Right ventricle myocardium superior (tissue), 1 donor: ENCODE measurements around the gene CD59. TPM values are rescaled to one million over a fixed set of nuclear protein-coding genes. Genes with fewer than 3 reads are reported as not detected.
"Not testable (repeated sequence)": the region's sequence is repeated elsewhere in the genome, so short reads cannot be mapped to it uniquely, and the experiment has no call there.

Source experiments
- ATAC-seq: fragments of 200-7000 bp; cut with Tn5 transposase; one replicate; pipeline ENCODE4 v1.9.1; 2020; ENCODE audit warnings: mild to moderate bottlenecking; ENCODE audit not compliant: poor library complexity
- DNase-seq: peaks from one replicate; pipeline ENCODE4 v3.0.0-alpha.2; 2020
- intact Hi-C: fragments of 100-400 bp; cut with DNase I; formaldehyde crosslinking; loops from one replicate; pipeline ENCODE4 v1.11.2; 2022
- total RNA-seq: library from RNA; stranded (reverse); fragmentation: NEBNext Ultra II Directional; extraction: Animal tissue kit (Norgen Biotek cat#: 25700); gene quantifications from one replicate; pipeline ENCODE4 v1.2.1, GENCODE V29; 2021
- donor health status: DM: no; HTN: yes; CAD: no; lungs with severe emphysema.

CD59 gene
- total RNA-seq, 1 donor from 2014 or later = 713 TPM

- ATAC-seq = no peak
- intact Hi-C loops = loop anchor here (2.0 to 5.0 kb wide), 2 partner anchors 146 to 325 kb away; no protein-coding TSS in a partner anchor
- DNase-seq = no peak
Observed at GRCh38 chr11:33687733-33688479, 48.3 kb downstream of the CD59 start.

GRCh38 chr11:33685082-33685481 is 51.1 kb downstream of the CD59 start:
- no peak for DNase-seq
- ATAC-seq = no peak
- intact Hi-C loops = loop anchor here (5.0 kb wide), 1 partner anchor 143 kb away; no protein-coding TSS in a partner anchor

- intact Hi-C loops = no loop called here
- ATAC-seq = no peak
- no peak for DNase-seq
Observed at GRCh38 chr11:33684003-33684706, 52.1 kb downstream of the CD59 start.

- ATAC-seq (no peak), DNase-seq (no peak)
- intact Hi-C loops = no loop called here
Observed at GRCh38 chr11:33682446-33682845, 53.8 kb downstream of the CD59 start.

- DNase-seq = no peak
- intact Hi-C loops = no loop called here
- no peak for ATAC-seq
Observed at GRCh38 chr11:33682019-33682418, 54.2 kb downstream of the CD59 start.

- ATAC-seq, intact Hi-C loops, DNase-seq: not testable (repeated sequence)
Observed at GRCh38 chr11:33678616-33679015, 57.6 kb downstream of the CD59 start.

GRCh38 chr11:33674035-33674814 is 62.0 kb downstream of the CD59 start:
- intact Hi-C loops = loop anchor here (5.0 kb wide), 1 partner anchor 307 kb away; no protein-coding TSS in a partner anchor
- ATAC-seq (no peak), DNase-seq (no peak)

GRCh38 chr11:33672273-33672672 is 64.0 kb downstream of the CD59 start:
- intact Hi-C loops = loop anchor here (5.0 kb wide), 1 partner anchor 305 kb away; no protein-coding TSS in a partner anchor
- ATAC-seq = no peak
- DNase-seq = no peak

GRCh38 chr11:33670250-33671011 is 65.8 kb downstream of the CD59 start:
- no peak for DNase-seq
- no peak for ATAC-seq
- intact Hi-C loops = loop anchor here (5.0 kb wide), 1 partner anchor 303 kb away; no protein-coding TSS in a partner anchor

GRCh38 chr11:33669598-33670249 is 66.5 kb downstream of the CD59 start:
- intact Hi-C loops = loop anchor here (5.0 kb wide), 1 partner anchor 302 kb away; no protein-coding TSS in a partner anchor
- no peak for ATAC-seq
- no peak for DNase-seq

GRCh38 chr11:33668951-33669596 is 67.1 kb downstream of the CD59 start:
- ATAC-seq = no peak
- DNase-seq = no peak

GRCh38 chr11:33668468-33668825 is 67.8 kb downstream of the CD59 start:
- DNase-seq (no peak), ATAC-seq (no peak)
- intact Hi-C loops = no loop called here

More at GRCh38 chr11:33668951-33669596, 67.1 kb downstream of the CD59 start:
- intact Hi-C loops = no loop called here

GRCh38 chr11:33667819-33668467 is 68.3 kb downstream of the CD59 start:
- DNase-seq (no peak), ATAC-seq (no peak)
- intact Hi-C loops = no loop called here

GRCh38 chr11:33665350-33666106 is 70.7 kb downstream of the CD59 start:
- ATAC-seq (no peak), DNase-seq (no peak)
- intact Hi-C loops = no loop called here

- DNase-seq (no peak), ATAC-seq (no peak)
- intact Hi-C loops = no loop called here
Observed at GRCh38 chr11:33664827-33665226, 71.4 kb downstream of the CD59 start.

GRCh38 chr11:33664166-33664565 is 72.1 kb downstream of the CD59 start:
- intact Hi-C loops = no loop called here
- ATAC-seq (no peak), DNase-seq (no peak)
